Gastroesophageal sphincter (tissue), 4 donors: ENCODE results near the gene FGF19. TPM values are rescaled to one million over a fixed set of nuclear protein-coding genes. Genes with fewer than 3 reads are reported as not detected.

Experiments used
- ATAC-seq: fragments of 150-250 bp; one replicate; pipeline ENCODE4 v1.9.1; 2016; ENCODE audit warnings: mild to moderate bottlenecking, moderate library complexity
- H3K27ac ChIP-seq, 4 donors: fragments of 200-600 bp; sonication (generic) in 3 of 4; 1 replicate in 3 of 4; 2 replicates in 1 of 4; pipeline ENCODE4 v1.5.1; 2016 to 2019
- H3K27me3 ChIP-seq: fragments of 200-600 bp; sonication (generic); one replicate; pipeline ENCODE4 v1.5.1; 2019
- H3K36me3 ChIP-seq, 2 donors: fragments of 200-600 bp; sonication (generic); one replicate each; pipeline ENCODE4 v1.5.1; 2019; ENCODE audit warnings: control low read depth in 1 of 2
- H3K4me1 ChIP-seq, 3 donors: fragments of 200-600 bp; sonication (generic); 1 replicate in 2 of 3; 2 replicates in 1 of 3; pipeline ENCODE4 v1.5.1; 2016 to 2019; ENCODE audit warnings: control low read depth in 2 of 3
- H3K4me3 ChIP-seq, 2 donors: fragments of 200-600 bp; sonication (generic); one replicate each; pipeline ENCODE4 v1.5.1; 2019; ENCODE audit warnings: mild to moderate bottlenecking in 1 of 2, moderate library complexity in 1 of 2
- H3K9me3 ChIP-seq, 3 donors: fragments of 200-600 bp; sonication (generic); one replicate each; pipeline ENCODE4 v1.5.1; 2017 to 2019; ENCODE audit warnings: control low read depth in 2 of 3
- EP300 ChIP-seq: sonication (generic); formaldehyde crosslinking; IDR thresholded peaks from one replicate; pipeline ENCODE4 v1.6.1; 2017; ENCODE audit warnings: antibody characterized with exemption, mild to moderate bottlenecking
- POLR2A ChIP-seq, 2 donors: fragments of 450-650 bp; IDR thresholded peaks; one replicate each; pipeline ENCODE4 v1.6.1; 2017; ENCODE audit warnings: antibody characterized with exemption in 2 of 2, mild to moderate bottlenecking in 2 of 2, moderate library complexity in 1 of 2
- POLR2AphosphoS5 ChIP-seq: sonication (generic); formaldehyde crosslinking; IDR thresholded peaks from one replicate; pipeline ENCODE4 v1.6.1; 2017; ENCODE audit warnings: antibody characterized with exemption
- WGBS, 2 donors: methylation state at CpG; one replicate each; pipeline ENCODE4 v1.1.5; 2018; ENCODE audit warnings: low coverage in 1 of 2; 5-methylcytosine and 5-hydroxymethylcytosine counted together
- total RNA-seq, 4 donors: library from RNA; depleted of rRNA; stranded (reverse); fragments of >200 nt; gene quantifications; one replicate each; pipeline ENCODE4 v1.1.0, GENCODE V29; 2016
- TF ChIP-seq, protein P1 (sequence below), 4 experiments: fragments of 200-600 bp in 2 of 4; fragments of 450-650 bp in 2 of 4; sonication (generic) in 1 of 4; IDR thresholded peaks; one replicate each; pipeline ENCODE4 v1.5.1; 2017 to 2019; ENCODE audit warnings: antibody characterized with exemption in 4 of 4, mild to moderate bottlenecking in 2 of 4, moderate library complexity in 2 of 4

The FGF19 gene
- total RNA-seq, 4 donors from 2014 or later = not detected

DNA sequence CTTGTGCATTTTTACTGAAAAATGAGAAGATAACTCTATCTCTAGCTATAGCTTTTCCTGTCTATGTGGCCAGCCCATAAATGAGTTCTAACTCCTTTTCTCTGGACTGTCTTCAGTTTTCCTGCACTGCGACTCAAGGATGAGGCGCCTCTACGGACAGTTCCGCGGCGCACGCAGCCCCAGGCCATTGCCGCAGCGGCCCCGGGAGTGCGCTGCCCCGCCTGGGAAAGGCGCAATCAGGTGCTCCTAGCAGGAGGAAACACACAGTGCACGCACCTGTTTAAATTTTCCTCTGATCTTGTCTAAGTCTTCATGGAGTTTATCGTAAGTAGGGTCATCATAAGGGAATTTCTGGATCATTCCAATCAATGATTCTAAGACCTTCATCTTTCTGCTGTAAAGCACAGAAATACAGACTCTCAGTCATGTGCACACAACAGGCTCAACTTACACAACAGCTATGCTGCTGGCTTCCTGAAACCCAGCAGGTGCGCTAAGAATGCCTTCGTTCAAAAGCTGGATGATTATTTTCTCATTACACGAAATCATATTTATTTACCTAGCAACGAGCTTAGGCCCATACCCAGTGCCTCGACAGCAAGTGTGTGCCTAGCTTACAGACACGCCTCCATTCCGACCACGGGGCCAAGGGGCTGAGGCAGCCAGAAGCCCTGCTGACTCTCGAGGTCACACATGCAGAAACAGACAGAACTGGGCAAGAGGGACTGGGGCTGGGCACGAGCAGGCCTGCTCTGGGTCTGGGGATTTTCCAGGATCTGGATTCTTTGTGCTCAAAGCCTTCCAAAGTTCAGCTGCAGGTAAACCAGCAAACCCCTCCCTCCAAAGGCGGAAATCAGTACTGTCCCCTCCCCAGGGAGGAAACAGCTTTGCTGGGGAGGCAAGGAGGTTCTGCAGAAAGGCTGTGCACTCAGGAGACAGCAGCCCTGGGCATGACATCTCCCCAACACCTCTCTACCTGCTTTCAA is 35.9 kb downstream of the FGF19 start:
- peaks cover 0 to 90% of the 10 kb centered on the region in 2 donors for H3K36me3 ChIP-seq
- H3K4me3 ChIP-seq = no peak overlapping the region
- H3K9me3 ChIP-seq = no peaks in the 10 kb centered on the region
- H3K27ac ChIP-seq = no peak overlapping the region
- TF ChIP-seq, protein P1, sequence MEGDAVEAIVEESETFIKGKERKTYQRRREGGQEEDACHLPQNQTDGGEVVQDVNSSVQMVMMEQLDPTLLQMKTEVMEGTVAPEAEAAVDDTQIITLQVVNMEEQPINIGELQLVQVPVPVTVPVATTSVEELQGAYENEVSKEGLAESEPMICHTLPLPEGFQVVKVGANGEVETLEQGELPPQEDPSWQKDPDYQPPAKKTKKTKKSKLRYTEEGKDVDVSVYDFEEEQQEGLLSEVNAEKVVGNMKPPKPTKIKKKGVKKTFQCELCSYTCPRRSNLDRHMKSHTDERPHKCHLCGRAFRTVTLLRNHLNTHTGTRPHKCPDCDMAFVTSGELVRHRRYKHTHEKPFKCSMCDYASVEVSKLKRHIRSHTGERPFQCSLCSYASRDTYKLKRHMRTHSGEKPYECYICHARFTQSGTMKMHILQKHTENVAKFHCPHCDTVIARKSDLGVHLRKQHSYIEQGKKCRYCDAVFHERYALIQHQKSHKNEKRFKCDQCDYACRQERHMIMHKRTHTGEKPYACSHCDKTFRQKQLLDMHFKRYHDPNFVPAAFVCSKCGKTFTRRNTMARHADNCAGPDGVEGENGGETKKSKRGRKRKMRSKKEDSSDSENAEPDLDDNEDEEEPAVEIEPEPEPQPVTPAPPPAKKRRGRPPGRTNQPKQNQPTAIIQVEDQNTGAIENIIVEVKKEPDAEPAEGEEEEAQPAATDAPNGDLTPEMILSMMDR (IDR thresholded peaks at IDR 0.05) = no peak
- TF ChIP-seq POLR2A (IDR thresholded peaks at IDR 0.05) = no peak
- 54 to 93% methylated on average over 8 to 18 of the region's 26 CpGs for WGBS, 2 donors
- no peak for ATAC-seq
- H3K27me3 ChIP-seq = no peaks in the 10 kb centered on the region
- peaks cover 0 to 21% (median 8%) of the 10 kb centered on the region in 3 donors for H3K4me1 ChIP-seq

DNA sequence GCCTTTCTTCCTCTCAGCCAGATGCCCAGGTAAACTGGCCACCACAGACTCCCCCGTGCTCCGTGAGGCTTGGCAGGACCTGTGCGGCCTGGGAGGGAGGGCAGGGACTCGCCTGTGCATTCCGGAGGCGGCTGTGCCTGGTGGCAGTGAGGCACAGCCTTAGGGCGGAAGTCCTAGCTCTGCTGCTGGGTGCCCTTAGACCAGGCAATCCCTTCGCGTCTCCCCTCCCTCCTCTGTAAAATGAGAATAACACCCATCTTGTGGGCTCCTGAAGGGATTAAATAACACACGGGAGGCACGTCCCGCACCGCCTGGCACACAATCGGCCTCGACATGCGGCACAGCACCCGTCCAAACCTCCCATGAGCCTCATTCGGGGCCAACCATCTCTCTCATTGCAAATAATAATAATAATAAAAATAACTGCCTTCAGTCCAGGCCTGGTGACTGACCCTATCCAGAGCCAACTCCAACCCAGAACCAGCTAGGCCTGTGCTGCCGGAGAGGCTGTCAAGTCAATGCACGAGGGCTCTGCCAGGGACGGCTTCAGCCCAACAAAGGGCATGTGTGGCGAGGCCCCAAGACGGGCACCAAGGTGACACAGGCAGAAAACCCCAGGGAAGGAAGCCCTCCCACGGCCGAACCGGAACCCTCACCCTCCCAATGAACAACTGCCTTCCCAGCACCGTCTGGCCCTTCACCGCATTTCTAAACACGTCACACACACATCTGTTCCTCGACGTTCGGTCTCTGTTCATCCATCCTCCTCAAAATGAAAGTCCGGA is 36.9 kb downstream of the FGF19 start:
- WGBS, 2 donors = 80 to 89% methylated on average over 19 to 20 of the region's 33 CpGs

DNA sequence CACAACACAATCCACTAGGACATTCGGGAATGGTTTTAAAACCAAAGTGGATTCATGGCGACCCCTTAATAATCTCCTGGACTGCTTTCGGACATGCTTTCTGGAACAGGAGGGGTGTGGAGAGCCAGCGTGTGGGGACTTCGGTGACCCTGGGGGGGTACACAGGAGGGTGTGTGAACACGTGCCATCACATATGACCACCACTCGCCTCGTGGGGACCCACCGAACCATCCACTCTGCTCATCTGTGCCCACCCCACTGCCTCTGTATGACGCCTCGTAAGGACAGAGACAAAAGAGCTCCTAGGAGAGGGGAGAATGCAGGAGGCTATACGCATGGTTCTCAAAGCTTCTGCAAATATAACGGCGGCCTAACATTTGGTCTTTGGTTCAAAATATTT is 37.6 kb downstream of the FGF19 start:
- TF ChIP-seq, protein P1 (IDR thresholded peaks at IDR 0.05) = no peak
- TF ChIP-seq EP300 (no peak), POLR2A (IDR thresholded peaks at IDR 0.05) (no peak), POLR2AphosphoS5 (no peak)
- Histone ChIP-seq H3K4me1 (peaks cover 0 to 18% (median 8%) of the 10 kb centered on the region in 3 donors), H3K9me3 (no peaks in the 10 kb centered on the region), H3K4me3 (no peak overlapping the region), H3K27me3 (no peaks in the 10 kb centered on the region), H3K36me3 (peaks cover 0 to 83% of the 10 kb centered on the region in 2 donors), H3K27ac (no peak overlapping the region)
- no peak for ATAC-seq
- 93 to 100% methylated on average over 3 to 6 of the region's 14 CpGs for WGBS, 2 donors

More for the DNA sequence above, 36.9 kb downstream of the FGF19 start:
- no peak for ATAC-seq
- Histone ChIP-seq H3K27ac (no peak overlapping the region), H3K4me3 (no peak overlapping the region), H3K9me3 (no peaks in the 10 kb centered on the region), H3K4me1 (peaks cover 0 to 18% (median 8%) of the 10 kb centered on the region in 3 donors), H3K27me3 (no peaks in the 10 kb centered on the region), H3K36me3 (peaks cover 0 to 89% of the 10 kb centered on the region in 2 donors)
- TF ChIP-seq EP300 (no peak), POLR2A (IDR thresholded peaks at IDR 0.05) (no peak), POLR2AphosphoS5 (no peak)
- TF ChIP-seq, protein P1 (IDR thresholded peaks at IDR 0.05) = no peak

DNA sequence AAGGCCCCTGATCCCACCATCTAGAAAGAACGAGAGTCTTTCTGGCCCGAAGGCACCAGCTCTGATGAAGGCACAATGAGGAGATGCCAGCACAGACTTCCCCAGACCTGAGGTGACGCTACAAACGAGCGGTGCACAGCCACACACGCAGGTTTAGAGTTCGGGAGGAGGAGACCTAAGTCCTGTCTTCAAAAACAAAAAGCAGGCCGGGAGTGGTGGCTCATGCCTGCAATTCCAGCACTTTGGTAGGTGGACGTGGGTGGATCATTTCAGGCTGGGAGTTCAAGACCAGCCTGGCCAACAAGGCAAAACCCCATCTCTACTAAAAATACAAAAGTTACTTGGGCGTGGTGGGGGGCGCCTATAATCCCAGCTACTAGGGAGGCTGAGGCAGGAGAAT is 38.2 kb downstream of the FGF19 start:
- TF ChIP-seq EP300 = no peak
- no peak for TF ChIP-seq POLR2AphosphoS5
- TF ChIP-seq, protein P1 (IDR thresholded peaks at IDR 0.05) = no peak
- TF ChIP-seq POLR2A (IDR thresholded peaks at IDR 0.05) = no peak
- 82 to 85% methylated on average over 6 to 9 of the region's 11 CpGs for WGBS, 2 donors
- no peak for ATAC-seq
- no peak overlapping the region for H3K27ac ChIP-seq
- no peaks in the 10 kb centered on the region for H3K9me3 ChIP-seq
- peaks cover 0 to 16% (median 8%) of the 10 kb centered on the region in 3 donors for H3K4me1 ChIP-seq
- H3K27me3 ChIP-seq = no peaks in the 10 kb centered on the region
- no peak overlapping the region for H3K4me3 ChIP-seq
- peaks cover 0 to 83% of the 10 kb centered on the region in 2 donors for H3K36me3 ChIP-seq
